SU-DHL-6 (cell line): ENCODE data around the gene LRRC39.

Experiments used
- H2AFZ ChIP-seq: fragments of 200-600 bp; sonication (generic); 2 replicates; pipeline ENCODE4 v1.6.1; 2014; ENCODE audit warnings: low read depth, mild to moderate bottlenecking, moderate library complexity, mixed read lengths, antibody characterized with exemption, low read length; ENCODE audit not compliant: severe bottlenecking
- H3F3A ChIP-seq: fragments of 200-600 bp; shearing (Covaris generic); 2 replicates; pipeline ENCODE4 v1.6.0; 2016; ENCODE audit warnings: antibody characterized with exemption, mild to moderate bottlenecking; ENCODE audit not compliant: insufficient read depth
- H3K27ac ChIP-seq: fragments of 200-600 bp; sonication (generic); 2 replicates; pipeline ENCODE4 v1.5.1; 2016; ENCODE audit warnings: low read depth, mild to moderate bottlenecking, low read length, moderate library complexity, mixed read lengths
- H3K27me3 ChIP-seq: fragments of 200-600 bp; sonication (generic), shearing (Covaris generic); 2 replicates; pipeline ENCODE4 v1.6.0; 2014; ENCODE audit warnings: mild to moderate bottlenecking, low read length
- H3K36me3 ChIP-seq: fragments of 200-600 bp; sonication (generic); 2 replicates; pipeline ENCODE4 v1.6.1; 2014; ENCODE audit warnings: mild to moderate bottlenecking, low read length, mixed read lengths
- H3K4me2 ChIP-seq: fragments of 300-600, 200-600 bp; shearing (Covaris generic), sonication (generic); 2 replicates; pipeline ENCODE4 v1.6.0; 2014; ENCODE audit warnings: low read length, low read depth, mild to moderate bottlenecking; ENCODE audit not compliant: poor library complexity, severe bottlenecking
- H3K4me3 ChIP-seq: fragments of 200-600 bp; sonication (generic); 2 replicates; pipeline ENCODE4 v1.5.1; 2014; ENCODE audit warnings: antibody characterized with exemption, low read length, mild to moderate bottlenecking, mixed read lengths; ENCODE audit not compliant: insufficient read depth, poor library complexity, severe bottlenecking
- H3K79me2 ChIP-seq: fragments of 200-600 bp; sonication (generic); 2 replicates; pipeline ENCODE4 v1.6.1; 2014; ENCODE audit warnings: mild to moderate bottlenecking, low read length, moderate library complexity; ENCODE audit not compliant: insufficient read depth
- H3K9ac ChIP-seq: fragments of 200-600 bp; sonication (generic); 2 replicates; pipeline ENCODE4 v1.7.0; 2014; ENCODE audit warnings: mild to moderate bottlenecking, low read length
- H3K9me2 ChIP-seq: fragments of 200-600 bp; sonication (generic); replicated peaks from 2 replicates; pipeline ENCODE4 v1.6.1; 2014; ENCODE audit warnings: low read length; ENCODE audit not compliant: insufficient read depth
- H3K9me3 ChIP-seq: fragments of 200-600 bp; sonication (generic); 2 replicates; pipeline ENCODE4 v1.6.1; 2014; ENCODE audit warnings: low read length, mixed read lengths; ENCODE audit not compliant: insufficient read depth
- H4K20me1 ChIP-seq: fragments of 200-600 bp; sonication (generic); 2 replicates; pipeline ENCODE4 v1.6.1; 2014; ENCODE audit warnings: low read depth, mild to moderate bottlenecking, antibody characterized with exemption, low read length, moderate library complexity, mixed read lengths
- EZH2phosphoT487 ChIP-seq: fragments of 200-600 bp; sonication (generic), shearing (Covaris generic); conservative IDR thresholded peaks from 2 replicates; pipeline ENCODE4 v1.6.1; 2018; ENCODE audit warnings: mild to moderate bottlenecking, antibody characterized with exemption, low read length, moderate library complexity, mixed read lengths
- TF ChIP-seq, protein P1 (sequence below): fragments of 200-600 bp; sonication (generic); IDR thresholded peaks from one replicate; pipeline ENCODE4 v1.5.1; 2017; ENCODE audit warnings: antibody characterized with exemption, mild to moderate bottlenecking, low read length, moderate library complexity; ENCODE audit not compliant: insufficient read depth, poor library complexity, severe bottlenecking

Gene LRRC39

DNA sequence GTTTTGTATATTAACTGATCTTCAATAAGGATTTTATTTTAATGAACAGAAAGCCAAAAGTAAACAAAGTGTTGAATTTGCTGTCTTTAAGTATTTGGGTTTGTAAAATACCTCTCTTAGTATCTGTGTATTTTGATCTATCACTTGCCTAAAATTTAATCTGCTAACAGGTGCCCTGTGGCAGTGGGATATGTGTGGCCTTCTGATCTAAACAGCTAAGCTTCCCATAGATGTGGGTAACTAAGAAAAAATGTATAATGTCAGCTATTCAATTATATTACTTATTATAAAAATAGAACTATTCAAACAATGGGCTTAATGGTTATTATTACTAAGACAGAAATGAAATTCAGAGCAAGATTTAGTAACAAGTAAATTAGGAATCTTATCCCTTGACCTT, 15.2 kb downstream of the LRRC39 start:
- H3K79me2 ChIP-seq: no peaks in the 10 kb centered on the region
- H3K36me3 ChIP-seq: no peaks in the 10 kb centered on the region
- no peak overlapping the region for H2AFZ ChIP-seq
- H3K9me3 ChIP-seq: no peaks in the 10 kb centered on the region
- H4K20me1 ChIP-seq: no peaks in the 10 kb centered on the region
- H3K27me3 ChIP-seq: no peaks in the 10 kb centered on the region
- no peak overlapping the region for H3K27ac ChIP-seq
- no peak overlapping the region for H3K4me2 ChIP-seq
- no peak overlapping the region for H3K4me3 ChIP-seq
- no peaks in the 10 kb centered on the region for H3F3A ChIP-seq
- no peak overlapping the region for H3K9ac ChIP-seq
- H3K9me2 ChIP-seq: no peaks in the 10 kb centered on the region
- TF ChIP-seq, protein P1, sequence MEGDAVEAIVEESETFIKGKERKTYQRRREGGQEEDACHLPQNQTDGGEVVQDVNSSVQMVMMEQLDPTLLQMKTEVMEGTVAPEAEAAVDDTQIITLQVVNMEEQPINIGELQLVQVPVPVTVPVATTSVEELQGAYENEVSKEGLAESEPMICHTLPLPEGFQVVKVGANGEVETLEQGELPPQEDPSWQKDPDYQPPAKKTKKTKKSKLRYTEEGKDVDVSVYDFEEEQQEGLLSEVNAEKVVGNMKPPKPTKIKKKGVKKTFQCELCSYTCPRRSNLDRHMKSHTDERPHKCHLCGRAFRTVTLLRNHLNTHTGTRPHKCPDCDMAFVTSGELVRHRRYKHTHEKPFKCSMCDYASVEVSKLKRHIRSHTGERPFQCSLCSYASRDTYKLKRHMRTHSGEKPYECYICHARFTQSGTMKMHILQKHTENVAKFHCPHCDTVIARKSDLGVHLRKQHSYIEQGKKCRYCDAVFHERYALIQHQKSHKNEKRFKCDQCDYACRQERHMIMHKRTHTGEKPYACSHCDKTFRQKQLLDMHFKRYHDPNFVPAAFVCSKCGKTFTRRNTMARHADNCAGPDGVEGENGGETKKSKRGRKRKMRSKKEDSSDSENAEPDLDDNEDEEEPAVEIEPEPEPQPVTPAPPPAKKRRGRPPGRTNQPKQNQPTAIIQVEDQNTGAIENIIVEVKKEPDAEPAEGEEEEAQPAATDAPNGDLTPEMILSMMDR: no peak
- TF ChIP-seq EZH2phosphoT487: no peak

- peaks cover 24% of the 10 kb centered on the region for H3F3A ChIP-seq
- no peak overlapping the region for H3K27ac ChIP-seq
- TF ChIP-seq, protein P1: no peak
- no peak for TF ChIP-seq EZH2phosphoT487
- no peaks in the 10 kb centered on the region for H3K27me3 ChIP-seq
- no peaks in the 10 kb centered on the region for H3K9me2 ChIP-seq
- no peaks in the 10 kb centered on the region for H3K79me2 ChIP-seq
- no peak overlapping the region for H3K4me2 ChIP-seq
- H2AFZ ChIP-seq: no peak overlapping the region
- H3K9me3 ChIP-seq: no peaks in the 10 kb centered on the region
- no peak overlapping the region for H3K9ac ChIP-seq
- no peak overlapping the region for H3K4me3 ChIP-seq
- no peaks in the 10 kb centered on the region for H4K20me1 ChIP-seq
- H3K36me3 ChIP-seq: peaks cover 15% of the 10 kb centered on the region
Observed at GRCh38 chr1:100152271-100152670, 25.8 kb downstream of the LRRC39 start.

- Histone ChIP-seq H3K9me3 (no peaks in the 10 kb centered on the region), H3K27ac (no peak overlapping the region), H3K79me2 (no peaks in the 10 kb centered on the region), H3K27me3 (no peaks in the 10 kb centered on the region), H3K4me3 (no peak overlapping the region), H2AFZ (no peak overlapping the region), H4K20me1 (no peaks in the 10 kb centered on the region), H3F3A (peaks cover 24% of the 10 kb centered on the region), H3K9me2 (no peaks in the 10 kb centered on the region), H3K4me2 (no peak overlapping the region), H3K36me3 (peaks cover 15% of the 10 kb centered on the region), H3K9ac (no peak overlapping the region)
- no peak for TF ChIP-seq EZH2phosphoT487
- TF ChIP-seq, protein P1: no peak
Observed at GRCh38 chr1:100151679-100152078, 26.4 kb downstream of the LRRC39 start.

GRCh38 chr1:100147875-100148274, 30.2 kb downstream of the LRRC39 start:
- Histone ChIP-seq H3K27ac (no peak overlapping the region), H3K4me2 (no peak overlapping the region)

More at GRCh38 chr1:100147875-100148274, 30.2 kb downstream of the LRRC39 start:
- H3K27me3 ChIP-seq: no peaks in the 10 kb centered on the region
- peaks cover 15% of the 10 kb centered on the region for H3F3A ChIP-seq
- H2AFZ ChIP-seq: no peak overlapping the region
- no peak for TF ChIP-seq EZH2phosphoT487
- TF ChIP-seq, protein P1: no peak
- no peaks in the 10 kb centered on the region for H4K20me1 ChIP-seq
- no peaks in the 10 kb centered on the region for H3K9me2 ChIP-seq
- peaks cover 36% of the 10 kb centered on the region for H3K36me3 ChIP-seq
- no peaks in the 10 kb centered on the region for H3K9me3 ChIP-seq
- no peak overlapping the region for H3K9ac ChIP-seq
- no peaks in the 10 kb centered on the region for H3K79me2 ChIP-seq
- no peak overlapping the region for H3K4me3 ChIP-seq
